IMR-90 (cell line): ENCODE results near the gene C5. TPM values are rescaled to one million over a fixed set of nuclear protein-coding genes. Genes with fewer than 3 reads are reported as not detected.

ENCODE experiments used
- ATAC-seq: fragments of 200-7000 bp; cut with Tn5 transposase; 2 replicates; pipeline ENCODE4 v1.9.1; 2020; ENCODE audit warnings: low read depth, mild to moderate bottlenecking, moderate library complexity
- BruUV-seq: library from RNA; stranded (reverse); fragments of 400-500 nt; replicated peaks from 2 replicates; lab custom pipeline; 2021; lab: Mats Ljungman, UMichigan
- CTCF ChIA-PET: fragments of 300-600 bp; formaldehyde crosslinking; extraction: SDS; loops from one replicate; lab custom pipeline; 2021; ENCODE audit warnings: antibody characterized with exemption; lab: Yijun Ruan, JAX
- POLR2A ChIA-PET: fragments of 300-600 bp; sonication (Branson Sonifier 250); formaldehyde crosslinking; loops from one replicate; lab custom pipeline; 2022; ENCODE audit warnings: antibody characterized with exemption; ENCODE audit not compliant: unreplicated experiment; lab: Charles Lee
- DNase-seq: peaks from one replicate; pipeline ENCODE4 v3.0.0; 2013
- H2AFZ ChIP-seq: replicated peaks from 2 replicates; pipeline ENCODE3; 2013; ENCODE audit warnings: low read length, mild to moderate bottlenecking; ENCODE audit not compliant: poor library complexity
- H2AK5ac ChIP-seq: 2 replicates; pipeline ENCODE4 v1.6.1; 2013; ENCODE audit warnings: low read depth, low read length, inconsistent platforms
- H2AK9ac ChIP-seq: replicated peaks from 2 replicates; pipeline ENCODE3; 2013; ENCODE audit warnings: mild to moderate bottlenecking, low read depth, low read length, moderate library complexity; ENCODE audit not compliant: poor library complexity
- H2BK120ac ChIP-seq: 2 replicates; pipeline ENCODE4 v1.6.1; 2013; ENCODE audit warnings: low read depth, low read length, inconsistent platforms
- H2BK15ac ChIP-seq: 3 replicates; pipeline ENCODE4 v1.6.1; 2013; ENCODE audit warnings: low read depth, low read length, inconsistent platforms
- H2BK20ac ChIP-seq: 2 replicates; pipeline ENCODE4 v1.6.1; 2013; ENCODE audit warnings: low read depth, mild to moderate bottlenecking, inconsistent platforms, low read length, moderate library complexity
- H2BK5ac ChIP-seq: 2 replicates; pipeline ENCODE4 v1.6.1; 2013; ENCODE audit warnings: mild to moderate bottlenecking, low read depth, low read length, inconsistent platforms; ENCODE audit not compliant: poor library complexity, severe bottlenecking
- H3K14ac ChIP-seq: replicated peaks from 2 replicates; pipeline ENCODE4 v1.6.1; 2013; ENCODE audit warnings: low read depth, low read length, inconsistent platforms
- H3K18ac ChIP-seq: 2 replicates; pipeline ENCODE4 v1.6.1; 2013; ENCODE audit warnings: low read depth, low read length, control low read depth
- H3K23ac ChIP-seq: 2 replicates; pipeline ENCODE4 v1.6.1; 2013; ENCODE audit warnings: low read depth, low read length, inconsistent platforms
- H3K27ac ChIP-seq: 2 replicates; pipeline ENCODE4 v1.5.1; 2013; ENCODE audit warnings: mild to moderate bottlenecking, control low read depth, low read length; ENCODE audit not compliant: insufficient read depth
- H3K27me3 ChIP-seq: 2 replicates; pipeline ENCODE4 v1.6.1; 2013; ENCODE audit warnings: low read length; ENCODE audit not compliant: control insufficient read depth, insufficient read depth
- H3K36me3 ChIP-seq: 2 replicates; pipeline ENCODE4 v1.6.1; 2013; ENCODE audit warnings: low read length, mixed read lengths; ENCODE audit not compliant: control insufficient read depth, insufficient read depth
- H3K4ac ChIP-seq: 2 replicates; pipeline ENCODE4 v1.6.1; 2013; ENCODE audit warnings: low read depth, low read length, inconsistent platforms
- H3K4me1 ChIP-seq: 2 replicates; pipeline ENCODE4 v1.6.1; 2013; ENCODE audit warnings: low read length, mixed read lengths; ENCODE audit not compliant: control insufficient read depth, insufficient read depth
- H3K4me2 ChIP-seq: 2 replicates; pipeline ENCODE4 v1.6.1; 2013; ENCODE audit warnings: low read depth, mild to moderate bottlenecking, control low read depth, low read length, moderate library complexity
- H3K4me3 ChIP-seq: 2 replicates; pipeline ENCODE4 v1.5.1; 2013; ENCODE audit warnings: low read depth, mild to moderate bottlenecking, control low read depth, low read length, moderate library complexity; ENCODE audit not compliant: insufficient read depth
- H3K56ac ChIP-seq: 2 replicates; pipeline ENCODE4 v1.6.1; 2013; ENCODE audit warnings: low read length, inconsistent platforms; ENCODE audit not compliant: insufficient read depth; ENCODE audit errors: extremely low read depth
- H3K79me1 ChIP-seq, 2 experiments: 2 replicates each; pipeline ENCODE4 v1.6.1; 2013; ENCODE audit warnings: low read length in 2 of 2, inconsistent platforms in 1 of 2, low read depth in 1 of 2
- H3K9ac ChIP-seq: 2 replicates; pipeline ENCODE4 v1.6.1; 2013; ENCODE audit warnings: low read depth, low read length, control low read depth
- H3K9me1 ChIP-seq: 2 replicates; pipeline ENCODE4 v1.6.1; 2013; ENCODE audit warnings: low read length, inconsistent platforms; ENCODE audit not compliant: insufficient read depth
- H3K9me3 ChIP-seq: 2 replicates; pipeline ENCODE4 v1.6.1; 2013; ENCODE audit warnings: low read length; ENCODE audit not compliant: control insufficient read depth, insufficient read depth
- H4K20me1 ChIP-seq: 2 replicates; pipeline ENCODE4 v1.6.1; 2013; ENCODE audit warnings: low read length, inconsistent platforms; ENCODE audit not compliant: insufficient read depth
- H4K5ac ChIP-seq: 2 replicates; pipeline ENCODE4 v1.6.1; 2013; ENCODE audit warnings: mild to moderate bottlenecking, low read depth, low read length, control low read depth
- H4K8ac ChIP-seq, 2 experiments: 2 replicates each; pipeline ENCODE4 v1.6.1; 2013; ENCODE audit warnings: low read depth in 2 of 2, low read length in 2 of 2, control low read depth in 1 of 2, inconsistent platforms in 1 of 2
- H4K91ac ChIP-seq: 2 replicates; pipeline ENCODE4 v1.6.1; 2013; ENCODE audit warnings: low read depth, low read length, inconsistent platforms; ENCODE audit not compliant: insufficient read depth
- MAFK ChIP-seq: IDR thresholded peaks from 2 replicates; pipeline ENCODE4 v1.6.1; 2012; ENCODE audit warnings: low read depth, low read length, improper control_type of control experiment
- MXI1 ChIP-seq: IDR thresholded peaks from 2 replicates; pipeline ENCODE4 v1.6.1; 2012; ENCODE audit warnings: low read depth, mild to moderate bottlenecking, low read length, moderate library complexity, borderline replicate concordance
- POLR2A ChIP-seq: IDR thresholded peaks from 2 replicates; pipeline ENCODE4 v1.6.1; 2012; ENCODE audit warnings: mild to moderate bottlenecking, low read depth, low read length
- RCOR1 ChIP-seq: IDR thresholded peaks from 2 replicates; pipeline ENCODE4 v1.6.1; 2012; ENCODE audit warnings: mild to moderate bottlenecking, low read length, improper control_type of control experiment; ENCODE audit not compliant: insufficient replicate concordance
- RFX5 ChIP-seq: IDR thresholded peaks from 2 replicates; pipeline ENCODE4 v1.8.0; 2012; ENCODE audit warnings: low read depth, mild to moderate bottlenecking, low read length, moderate library complexity
- SMC3 ChIP-seq: fragments of 150-350 bp; IDR thresholded peaks from 2 replicates; pipeline ENCODE4 v1.6.1; 2016; ENCODE audit warnings: low read depth, mild to moderate bottlenecking, antibody characterized with exemption, low read length, moderate library complexity
- WGBS, 2 experiments: methylation state at CpG; one replicate each; pipeline versions ENCODE4 v1.1.5 to v1.1.7; 2013; ENCODE audit warnings: missing lambda C conversion rate in 2 of 2; ENCODE audit not compliant: insufficient read length in 1 of 2; ENCODE audit errors: extremely low coverage in 2 of 2; 5-methylcytosine and 5-hydroxymethylcytosine counted together
- dilution Hi-C: fragments of 300-500 bp; cut with HindIII; formaldehyde crosslinking; loops from one replicate; pipeline ENCODE4 v1.14.3; 2018; ENCODE audit warnings: low sequenced_read_pairs; ENCODE audit not compliant: unreplicated experiment
- in situ Hi-C: fragments of 300-500 bp; cut with MboI; formaldehyde crosslinking; loops from 3 replicates; pipeline ENCODE4 v1.14.3; 2019; ENCODE audit warnings: low sequenced_read_pairs, inconsistent platforms, mixed read lengths
- intact Hi-C: fragments of 100-400 bp; cut with micrococcal nuclease; formaldehyde crosslinking; loops from 2 replicates; pipeline ENCODE4 v1.10.0; 2022
- polyA plus RNA-seq, 3 experiments: library from polyadenylated mRNA; depleted of rRNA; stranded (reverse); fragments of >200 nt; gene quantifications; 2 replicates each; pipeline ENCODE4 v1.2.3, GENCODE V29; 2012; ENCODE audit warnings: low replicate concordance in 1 of 3
- total RNA-seq: library from RNA; depleted of rRNA; stranded (reverse); fragments of >200 nt; gene quantifications from 2 replicates; pipeline ENCODE4 v1.2.3, GENCODE V29; 2012

C5 gene
- total and polyA plus RNA-seq, 2 of the 4 experiments (the other 2 are of a cell fraction): 1.5 to 2.3 TPM

GRCh38 chr9:121026260-121026691 is 23.8 kb downstream of the C5 start:
- no peaks in the 10 kb centered on the region for H3K9me1 ChIP-seq
- no peak overlapping the region for H3K56ac ChIP-seq
- intact Hi-C loops (no loop called here), in situ Hi-C loops (no loop called here), dilution Hi-C loops (no loop called here)
- H4K8ac ChIP-seq: no peak overlapping the region
- no peak overlapping the region for H2BK5ac ChIP-seq
- H3K9me3 ChIP-seq: no peaks in the 10 kb centered on the region
- H3K79me1 ChIP-seq: no peaks in the 10 kb centered on the region
- no peak overlapping the region for H3K4ac ChIP-seq
- peaks cover 3% of the 10 kb centered on the region; the same call in 1 of the 2 replicates for H3K4me1 ChIP-seq
- no peak overlapping the region for H3K14ac ChIP-seq
- H3K27ac ChIP-seq: no peak overlapping the region
- no peak overlapping the region for H2BK120ac ChIP-seq
- H2BK20ac ChIP-seq: no peak overlapping the region
- no peak overlapping the region for H3K4me3 ChIP-seq
- H4K20me1 ChIP-seq: no peaks in the 10 kb centered on the region
- no peaks in the 10 kb centered on the region for H3K36me3 ChIP-seq
- H3K23ac ChIP-seq: no peak overlapping the region
- H2AK9ac ChIP-seq: no peak overlapping the region
- DNase-seq (no peak), ATAC-seq (peak; percentile 78)
- no peak overlapping the region for H2AFZ ChIP-seq
- H3K9ac ChIP-seq: no peak overlapping the region
- no CpG with 5 or more reads among the region's 3 CpGs for WGBS, 2 experiments
- no peaks in the 10 kb centered on the region for H3K27me3 ChIP-seq
- no peak overlapping the region for H3K18ac ChIP-seq
- TF ChIP-seq RFX5: no peak
- no peak for TF ChIP-seq SMC3
- TF ChIP-seq RCOR1: no peak
- TF ChIP-seq MXI1: no peak
- no peak for TF ChIP-seq POLR2A
- TF ChIP-seq MAFK: no peak
- no peak overlapping the region for H3K4me2 ChIP-seq
- no peak overlapping the region for H4K91ac ChIP-seq
- BruUV-seq: no TSS peak
- no peak overlapping the region for H2BK15ac ChIP-seq
- no peak overlapping the region for H2AK5ac ChIP-seq
- no peak overlapping the region for H4K5ac ChIP-seq
- ChIA-PET POLR2A (no interaction called here), CTCF (interaction anchor here (0.7 kb wide), 1 partner anchor 373 kb away, joined by 3 read pairs; no protein-coding TSS in a partner anchor)
